H9 (cell line): Measurements from ENCODE around the gene ANKRD62. TPM values are rescaled to one million over a fixed set of nuclear protein-coding genes. Genes with fewer than 3 reads are reported as not detected.
"Not testable (repeated sequence)": the region's sequence is repeated elsewhere in the genome, so short reads cannot be mapped to it uniquely, and the experiment has no call there.

ENCODE experiments used
- DNase-seq: peaks from one replicate; pipeline ENCODE4 v3.0.0-alpha.2; 2017
- H2AFZ ChIP-seq: one replicate; pipeline ENCODE4 v1.6.1; 2013; ENCODE audit warnings: mild to moderate bottlenecking, low read length, control low read depth, moderate library complexity
- H2AK5ac ChIP-seq: 2 replicates; pipeline ENCODE4 v1.6.1; 2013; ENCODE audit warnings: low read length, control low read depth, mixed read lengths; ENCODE audit not compliant: insufficient read length
- H2BK120ac ChIP-seq: one replicate; pipeline ENCODE4 v1.6.1; 2013; ENCODE audit warnings: low read depth, mild to moderate bottlenecking, low read length, control low read depth, inconsistent platforms; ENCODE audit not compliant: poor library complexity, severe bottlenecking
- H2BK12ac ChIP-seq: 2 replicates; pipeline ENCODE4 v1.6.1; 2013; ENCODE audit warnings: low read length, control low read depth, mixed read lengths, low read depth; ENCODE audit not compliant: insufficient read length
- H2BK15ac ChIP-seq: 2 replicates; pipeline ENCODE4 v1.6.1; 2013; ENCODE audit warnings: low read depth, low read length, control low read depth
- H2BK20ac ChIP-seq: one replicate; pipeline ENCODE4 v1.6.1; 2013; ENCODE audit warnings: low read depth, mild to moderate bottlenecking, low read length, control low read depth, inconsistent platforms; ENCODE audit not compliant: poor library complexity, severe bottlenecking
- H2BK5ac ChIP-seq: 2 replicates; pipeline ENCODE4 v1.6.1; 2013; ENCODE audit warnings: low read length, control low read depth, mixed read lengths; ENCODE audit not compliant: insufficient read length
- H3K14ac ChIP-seq: 2 replicates; pipeline ENCODE4 v1.6.1; 2013; ENCODE audit warnings: low read length, control low read depth; ENCODE audit not compliant: insufficient read depth
- H3K18ac ChIP-seq: 2 replicates; pipeline ENCODE4 v1.6.1; 2013; ENCODE audit warnings: low read depth, mild to moderate bottlenecking, mixed read lengths, low read length, control low read depth; ENCODE audit not compliant: insufficient read length
- H3K23ac ChIP-seq: 2 replicates; pipeline ENCODE4 v1.6.1; 2013; ENCODE audit warnings: low read length, control low read depth, mixed read lengths, low read depth; ENCODE audit not compliant: insufficient read length
- H3K23me2 ChIP-seq: 2 replicates; pipeline ENCODE4 v1.6.1; 2013; ENCODE audit warnings: low read depth, mild to moderate bottlenecking, mixed read lengths, low read length, control low read depth; ENCODE audit not compliant: insufficient read length, poor library complexity, severe bottlenecking
- H3K27ac ChIP-seq: 2 replicates; pipeline ENCODE4 v1.5.1; 2013; ENCODE audit warnings: low read length, control low read depth, mixed read lengths, low read depth; ENCODE audit not compliant: insufficient read length
- H3K27me3 ChIP-seq: 2 replicates; pipeline ENCODE4 v1.6.1; 2013; ENCODE audit warnings: low read length, control low read depth, inconsistent platforms; ENCODE audit not compliant: insufficient read depth
- H3K4ac ChIP-seq: 2 replicates; pipeline ENCODE4 v1.6.1; 2013; ENCODE audit warnings: low read depth, mild to moderate bottlenecking, control low read depth, inconsistent platforms, low read length, moderate library complexity
- H3K4me1 ChIP-seq: 2 replicates; pipeline ENCODE4 v1.6.1; 2013; ENCODE audit warnings: low read length, control low read depth, inconsistent platforms; ENCODE audit not compliant: insufficient read depth
- H3K4me2 ChIP-seq: 2 replicates; pipeline ENCODE4 v1.6.1; 2013; ENCODE audit warnings: low read length, control low read depth, mixed read lengths; ENCODE audit not compliant: insufficient read length, insufficient read depth
- H3K56ac ChIP-seq: 2 replicates; pipeline ENCODE4 v1.6.1; 2013; ENCODE audit warnings: low read depth, mild to moderate bottlenecking, mixed read lengths, low read length, control low read depth; ENCODE audit not compliant: insufficient read length
- H3K79me1 ChIP-seq: 2 replicates; pipeline ENCODE4 v1.6.1; 2013; ENCODE audit warnings: low read depth, mild to moderate bottlenecking, moderate library complexity, low read length, control low read depth, inconsistent platforms; ENCODE audit not compliant: insufficient read depth, poor library complexity, severe bottlenecking
- H3K79me2 ChIP-seq: 2 replicates; pipeline ENCODE4 v1.6.1; 2013; ENCODE audit warnings: low read length, control low read depth, inconsistent platforms; ENCODE audit not compliant: insufficient read depth
- H3K9ac ChIP-seq: 2 replicates; pipeline ENCODE4 v1.6.1; 2013; ENCODE audit warnings: low read length, control low read depth, mixed read lengths; ENCODE audit not compliant: insufficient read length; ENCODE audit errors: extremely low read depth
- H3K9me3 ChIP-seq: one replicate; pipeline ENCODE4 v1.6.1; 2013; ENCODE audit warnings: low read depth, low read length, inconsistent platforms; ENCODE audit not compliant: control insufficient read depth
- H3T11ph ChIP-seq: one replicate; pipeline ENCODE4 v1.6.1; 2013; ENCODE audit warnings: mild to moderate bottlenecking, low read length, control low read depth, inconsistent platforms
- H4K20me1 ChIP-seq: one replicate; pipeline ENCODE4 v1.6.1; 2013; ENCODE audit not compliant: control insufficient read depth, insufficient read length, insufficient read depth
- H4K5ac ChIP-seq: 2 replicates; pipeline ENCODE4 v1.6.1; 2013; ENCODE audit warnings: low read depth, mild to moderate bottlenecking, mixed read lengths, low read length, control low read depth; ENCODE audit not compliant: insufficient read length
- H4K8ac ChIP-seq: replicated peaks from 2 replicates; pipeline ENCODE4 v1.6.1; 2013; ENCODE audit warnings: low read length, control low read depth, mixed read lengths, low read depth; ENCODE audit not compliant: insufficient read length
- H4K91ac ChIP-seq: 2 replicates; pipeline ENCODE4 v1.6.1; 2013; ENCODE audit warnings: low read depth, mild to moderate bottlenecking, moderate library complexity, mixed read lengths, low read length, control low read depth; ENCODE audit not compliant: insufficient read length
- H3K27ac Mint-ChIP-seq, 3 experiments: 2 replicates in 2 of 3; 3 replicates in 1 of 3; pipeline ENCODE4 v1.8.0; 2020 to 2021; ENCODE audit warnings: mixed read lengths in 3 of 3, mild to moderate bottlenecking in 1 of 3, moderate library complexity in 1 of 3
- H3K27me3 Mint-ChIP-seq: 2 replicates; pipeline ENCODE4 v1.8.0; 2021; ENCODE audit warnings: low read depth, mild to moderate bottlenecking, moderate library complexity, mixed read lengths
- H3K36me3 Mint-ChIP-seq, 3 experiments: 2 replicates in 2 of 3; 3 replicates in 1 of 3; pipeline ENCODE4 v1.8.0; 2020 to 2021; ENCODE audit warnings: low read depth in 3 of 3, mixed read lengths in 3 of 3; ENCODE audit not compliant: insufficient read depth in 1 of 3
- H3K4me1 Mint-ChIP-seq, 2 experiments: 2 replicates each; pipeline ENCODE4 v1.8.0; 2020; ENCODE audit warnings: mixed read lengths in 2 of 2
- H3K4me3 Mint-ChIP-seq, 2 experiments: 2 replicates in 1 of 2; 3 replicates in 1 of 2; pipeline ENCODE4 v1.8.0; 2020 to 2021; ENCODE audit warnings: mild to moderate bottlenecking in 2 of 2, mixed read lengths in 2 of 2, moderate library complexity in 1 of 2
- H3K9me3 Mint-ChIP-seq, 2 experiments: 2 replicates in 1 of 2; 3 replicates in 1 of 2; pipeline ENCODE4 v1.8.0; 2020; ENCODE audit warnings: mild to moderate bottlenecking in 2 of 2, mixed read lengths in 2 of 2, moderate library complexity in 1 of 2
- CTCF ChIP-seq: fragments of 200-600 bp; sonication (generic); conservative IDR thresholded peaks from 3 replicates; pipeline ENCODE4 v1.8.0; 2021; ENCODE audit warnings: antibody characterized with exemption, mild to moderate bottlenecking
- WGBS: extraction: QIAGEN DNeasy Blood & Tissue Kit; methylation state at CpG from one replicate; pipeline ENCODE4 v1.1.7; 2013; ENCODE audit warnings: missing lambda C conversion rate, low lambda C conversion rate, mixed read lengths; ENCODE audit not compliant: insufficient read length; ENCODE audit errors: extremely low coverage; 5-methylcytosine and 5-hydroxymethylcytosine counted together
- total RNA-seq: library from RNA; stranded (reverse); gene quantifications from 2 replicates; pipeline ENCODE4 v1.2.1, GENCODE V29; 2021

Gene ANKRD62
- total RNA-seq, 1 experiment from 2014 or later = not detected

- Histone ChIP-seq H3K27ac (no peak overlapping the region), H3K4me2 (peak overlapping the region; percentile 40), H4K91ac (no peak overlapping the region), H2BK5ac (no peak overlapping the region), H3K23ac (no peak overlapping the region), H2BK12ac (no peak overlapping the region), H3K23me2 (no peaks in the 10 kb centered on the region), H4K20me1 (no peaks in the 10 kb centered on the region), H2BK120ac (no peak overlapping the region), H3K27me3 (no peaks in the 10 kb centered on the region), H2AK5ac (no peak overlapping the region), H3K79me2 (no peaks in the 10 kb centered on the region), H3K4me1 (no peaks in the 10 kb centered on the region), H2AFZ (peak overlapping the region; percentile 88), H3K18ac (no peak overlapping the region), H3K79me1 (no peaks in the 10 kb centered on the region), H3K9me3 (no peaks in the 10 kb centered on the region), H3K9ac (no peak overlapping the region), H2BK20ac (no peak overlapping the region), H2BK15ac (no peak overlapping the region), H3K14ac (no peak overlapping the region), H4K5ac (no peak overlapping the region), H3T11ph (no peak overlapping the region), H4K8ac (no peak overlapping the region), H3K4ac (no peak overlapping the region), H3K56ac (no peak overlapping the region)
- no CpG with 5 or more reads among the region's 15 CpGs for WGBS
- TF ChIP-seq CTCF = peak; percentile 64
- H3K4me1 Mint-ChIP-seq = peaks cover 6 to 11% of the 10 kb centered on the region in 2 experiments
- peak; percentile 65 for DNase-seq
- no peaks in the 10 kb centered on the region; a peak in 1 of 7 replicates for H3K36me3 Mint-ChIP-seq
- no peaks in the 10 kb centered on the region; a peak in 1 of 5 replicates for H3K9me3 Mint-ChIP-seq
- H3K4me3 Mint-ChIP-seq = peak overlapping the region; percentile 44 to 48; a peak in 4 of 5 replicates
- H3K27ac Mint-ChIP-seq = peak overlapping the region in 1 of 3 experiments; percentile 9; a peak in 1 of 7 replicates
- H3K27me3 Mint-ChIP-seq = peaks cover 2% of the 10 kb centered on the region; the same call in 1 of the 2 replicates
These were observed 27.8 kb downstream of the ANKRD62 start for GRCh38 chr18:12121175-12122042.

GRCh38 chr18:12122043-12122389, 28.4 kb downstream of the ANKRD62 start:
- not testable (repeated sequence) for H3K27me3 ChIP-seq, H3K27ac Mint-ChIP-seq, H4K91ac ChIP-seq, H2BK20ac ChIP-seq, H2BK120ac ChIP-seq, H2BK12ac ChIP-seq, H3K79me2 ChIP-seq, H2AK5ac ChIP-seq, H4K5ac ChIP-seq, DNase-seq, H4K8ac ChIP-seq, H3K27ac ChIP-seq, H3T11ph ChIP-seq, H2BK15ac ChIP-seq, H3K4ac ChIP-seq, H3K4me1 ChIP-seq, H3K4me3 Mint-ChIP-seq, H3K23ac ChIP-seq, H3K23me2 ChIP-seq, H3K56ac ChIP-seq, H4K20me1 ChIP-seq, H3K79me1 ChIP-seq, H3K9me3 Mint-ChIP-seq, H3K36me3 Mint-ChIP-seq, H3K27me3 Mint-ChIP-seq, H2BK5ac ChIP-seq, H3K9me3 ChIP-seq, H3K14ac ChIP-seq, H2AFZ ChIP-seq, H3K4me2 ChIP-seq, H3K9ac ChIP-seq, H3K18ac ChIP-seq
- peaks cover 6 to 11% of the 10 kb centered on the region in 2 experiments for H3K4me1 Mint-ChIP-seq
- WGBS = no CpG with 5 or more reads among the region's 3 CpGs
